Airway epithelial cell (primary cell): ENCODE data around the gene TMEM178B. TPM values are rescaled to one million over a fixed set of nuclear protein-coding genes. Genes with fewer than 3 reads are reported as not detected.

Source experiments
- total RNA-seq: library from RNA; depleted of rRNA; stranded (reverse); fragments of >200 nt; gene quantifications from 2 replicates; pipeline ENCODE4 v1.2.3, GENCODE V29; 2015

The TMEM178B gene
- not detected in 2 replicates for total RNA-seq

GRCh38 chr7:141073641-141074161 lies at the start of gene TMEM178B:
TSS of gene TMEM178B (plus strand) at chr7:141074064.

Other genes starting within 250 kb of the TMEM178B start
- gene BRAF, start 149.1 kb upstream of the TMEM178B start, total RNA-seq, result 6.6 and 11.6 TPM in 2 replicates
- 49.6 and 57.0 TPM in 2 replicates for gene MRPS33, start 59.1 kb upstream of the TMEM178B start, total RNA-seq